ENCODE measurements around the gene SLCO4C1.
A peak's percentile ranks its signal among the peaks of the same experiment; 100 is the strongest.

SLCO4C1 gene, protein sequence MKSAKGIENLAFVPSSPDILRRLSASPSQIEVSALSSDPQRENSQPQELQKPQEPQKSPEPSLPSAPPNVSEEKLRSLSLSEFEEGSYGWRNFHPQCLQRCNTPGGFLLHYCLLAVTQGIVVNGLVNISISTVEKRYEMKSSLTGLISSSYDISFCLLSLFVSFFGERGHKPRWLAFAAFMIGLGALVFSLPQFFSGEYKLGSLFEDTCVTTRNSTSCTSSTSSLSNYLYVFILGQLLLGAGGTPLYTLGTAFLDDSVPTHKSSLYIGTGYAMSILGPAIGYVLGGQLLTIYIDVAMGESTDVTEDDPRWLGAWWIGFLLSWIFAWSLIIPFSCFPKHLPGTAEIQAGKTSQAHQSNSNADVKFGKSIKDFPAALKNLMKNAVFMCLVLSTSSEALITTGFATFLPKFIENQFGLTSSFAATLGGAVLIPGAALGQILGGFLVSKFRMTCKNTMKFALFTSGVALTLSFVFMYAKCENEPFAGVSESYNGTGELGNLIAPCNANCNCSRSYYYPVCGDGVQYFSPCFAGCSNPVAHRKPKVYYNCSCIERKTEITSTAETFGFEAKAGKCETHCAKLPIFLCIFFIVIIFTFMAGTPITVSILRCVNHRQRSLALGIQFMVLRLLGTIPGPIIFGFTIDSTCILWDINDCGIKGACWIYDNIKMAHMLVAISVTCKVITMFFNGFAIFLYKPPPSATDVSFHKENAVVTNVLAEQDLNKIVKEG

DNA sequence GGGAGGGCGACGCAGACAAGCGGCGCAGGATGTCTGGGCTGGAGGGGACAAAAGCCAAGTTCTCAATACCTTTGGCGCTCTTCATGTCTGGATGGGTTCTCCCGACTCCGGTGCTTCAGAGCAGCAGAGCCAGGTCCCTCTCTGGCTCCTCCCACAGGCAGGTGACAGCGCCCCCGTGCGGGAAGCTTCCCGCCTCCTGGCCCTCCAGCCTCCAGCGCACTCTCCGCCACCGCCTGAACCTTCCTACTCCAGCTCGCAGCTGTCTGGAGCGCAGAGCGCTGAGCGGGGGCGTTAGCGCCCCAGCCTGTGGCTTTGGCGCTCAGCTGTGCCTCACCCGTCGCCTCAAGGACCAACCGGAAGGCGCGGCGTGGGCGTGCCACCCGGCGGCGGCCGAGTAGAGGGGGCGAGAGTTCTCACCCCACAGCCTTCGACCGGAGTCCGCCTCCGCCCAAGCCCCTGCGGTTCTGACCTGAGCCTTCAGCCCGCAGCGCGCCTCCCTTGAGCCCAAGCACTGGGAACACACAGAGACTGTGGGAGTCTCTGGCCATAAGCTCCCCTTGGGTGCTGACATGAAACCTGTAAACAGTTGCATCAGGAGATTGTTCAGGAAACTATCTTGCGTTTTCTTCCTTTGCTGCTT is at the start of gene SLCO4C1:
SLCO4C1 (minus strand) TSS at position 107 of the 640 bp plus-strand sequence; CDS start at position 85, 22 bp downstream.
- DNase-seq: peak; percentile 84 to 90 (median 84)

DNA sequence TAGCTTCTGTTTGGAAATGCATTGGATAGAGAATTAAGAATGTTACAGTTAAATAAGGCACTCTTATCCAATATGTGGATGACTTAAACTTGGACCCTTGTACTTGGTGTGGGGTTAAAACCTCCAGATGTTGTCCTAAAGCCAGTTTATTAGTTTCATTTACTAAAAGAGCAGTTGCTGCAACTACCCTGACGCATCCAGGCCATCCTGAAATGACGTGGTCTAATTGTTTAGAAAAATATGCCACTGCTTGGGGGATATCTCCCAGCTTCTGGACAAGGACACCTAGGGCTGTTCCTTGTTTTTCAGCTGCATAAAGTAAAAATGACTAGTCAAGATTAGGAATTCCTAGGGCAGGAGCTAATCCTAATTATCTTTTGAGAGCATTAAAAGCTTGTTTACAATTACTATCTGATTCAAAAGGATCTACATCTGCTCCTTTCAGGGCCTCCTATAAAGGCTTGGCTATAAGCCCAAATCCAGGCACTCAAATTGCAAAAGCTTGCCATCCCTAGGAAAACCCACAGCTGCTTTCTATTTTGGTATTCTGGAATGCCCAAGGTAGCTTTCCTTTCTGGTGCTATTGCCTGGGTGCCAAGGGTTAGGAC is 45.7 kb upstream of the SLCO4C1 start:
- DNase-seq: no peak

DNA sequence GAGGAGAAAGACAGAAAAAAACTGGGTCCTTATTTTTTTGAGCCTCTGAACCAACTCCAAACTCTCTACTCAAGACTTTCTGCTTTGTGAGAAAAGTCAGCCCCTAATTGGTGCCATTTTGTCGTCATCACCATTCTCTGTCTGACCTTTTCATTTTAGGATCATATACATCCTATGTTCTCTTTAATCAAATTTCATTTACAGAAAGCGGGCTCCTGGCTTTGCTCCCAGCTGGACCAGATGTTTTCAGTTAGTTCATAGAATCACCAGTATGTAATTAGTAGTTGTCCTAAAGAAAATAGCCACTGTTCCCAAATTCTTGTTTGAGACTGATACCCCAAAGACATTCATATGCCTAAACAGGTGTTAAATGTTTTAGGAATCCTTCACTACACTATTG is 28.6 kb upstream of the SLCO4C1 start:
- DNase-seq: no peak

DNA sequence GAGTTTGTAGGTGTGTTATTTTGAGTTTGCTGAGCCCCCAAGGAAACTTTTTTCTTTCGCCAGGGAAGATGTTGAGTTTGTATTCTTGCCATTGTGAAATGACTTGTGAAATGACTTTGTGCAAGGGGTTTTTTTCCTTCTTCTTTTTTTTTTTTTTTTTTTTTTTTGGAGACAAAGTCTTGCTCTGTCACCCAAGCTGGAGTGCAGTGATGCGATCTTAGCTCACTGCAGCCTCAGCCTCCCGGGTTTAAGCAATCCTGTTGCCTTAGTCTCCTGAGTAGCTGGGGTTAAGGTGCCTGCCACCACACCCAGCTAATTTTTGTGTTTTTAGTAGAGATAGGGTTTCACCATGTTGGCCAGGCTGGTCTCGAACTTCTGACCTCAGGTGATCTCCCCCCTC is 22.7 kb upstream of the SLCO4C1 start:
- DNase-seq: peak; percentile 34 to 40 (median 40)

DNA sequence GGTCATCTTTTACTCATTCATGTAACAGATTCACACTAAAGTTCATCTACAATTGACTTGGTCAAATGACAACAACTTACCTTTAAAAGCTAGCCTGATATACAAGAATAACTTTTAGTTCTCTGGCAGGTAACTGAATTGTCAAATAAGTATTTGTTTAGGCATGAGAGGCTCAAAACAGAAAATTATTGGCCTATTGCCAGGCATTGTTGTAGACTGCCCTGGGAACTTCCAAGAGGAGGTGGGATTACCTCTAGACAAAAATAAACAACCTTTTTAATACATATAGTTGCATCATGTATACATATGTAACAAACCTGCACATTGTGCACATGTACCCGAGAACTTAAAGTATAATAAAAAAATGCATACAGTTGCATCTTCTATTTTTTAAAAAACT is 18.2 kb upstream of the SLCO4C1 start:
- DNase-seq: no peak

DNA sequence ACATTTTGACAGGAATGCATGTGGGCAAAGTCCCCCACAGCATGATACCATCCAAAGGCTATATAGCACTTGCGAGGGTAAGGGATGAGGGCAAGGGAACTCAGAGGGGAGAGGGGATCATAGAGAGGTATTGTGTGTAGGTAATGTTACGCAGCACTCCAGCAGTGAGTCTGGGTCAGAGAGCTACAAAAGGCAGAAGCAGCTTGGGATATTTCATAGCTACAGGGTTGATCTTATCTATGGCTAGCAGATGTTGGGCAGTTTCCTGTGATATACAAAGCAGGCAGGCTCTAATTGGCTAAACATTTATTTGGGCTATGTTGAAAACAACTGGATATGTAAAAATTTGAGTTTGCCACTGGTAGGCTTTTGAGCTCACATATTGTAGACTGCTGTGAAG is 17.8 kb upstream of the SLCO4C1 start:
- DNase-seq: no peak

DNA sequence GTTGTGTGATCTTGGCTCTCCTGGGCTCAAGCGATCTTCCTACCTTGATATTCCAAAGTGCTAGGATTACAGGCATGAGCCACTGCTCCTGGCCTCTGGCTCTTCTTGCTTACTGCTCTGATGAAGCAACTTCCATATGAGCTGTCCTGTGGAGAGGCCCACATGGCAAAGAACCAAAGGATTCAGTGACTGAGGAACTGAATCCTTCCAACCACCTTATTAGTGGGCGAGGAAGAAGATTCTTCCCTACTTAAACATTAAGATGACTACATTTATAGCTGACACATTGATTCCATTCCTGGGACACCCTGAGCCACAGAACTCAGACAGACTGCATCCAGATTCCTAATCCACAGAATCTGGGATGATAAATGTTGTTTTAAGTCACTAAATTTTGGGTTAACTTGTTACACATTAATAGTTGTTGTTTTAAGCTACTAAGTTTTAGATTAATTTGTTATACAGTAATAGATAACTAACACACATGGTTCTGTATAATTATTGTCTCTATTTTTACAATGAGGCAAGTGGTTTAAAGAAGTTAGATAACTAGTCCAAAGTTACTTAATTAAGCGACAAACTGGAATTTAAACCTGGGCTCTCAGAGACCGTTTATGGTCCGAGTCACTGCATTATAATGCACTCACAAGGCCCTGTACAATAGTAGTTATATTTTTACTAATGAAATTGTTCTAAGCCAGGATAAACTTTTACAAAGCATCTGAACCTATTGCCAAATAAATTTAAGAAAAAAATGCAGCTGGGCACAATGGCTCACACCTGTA is 16.7 kb upstream of the SLCO4C1 start:
- DNase-seq: peak; percentile 47 to 65 (median 49)

DNA sequence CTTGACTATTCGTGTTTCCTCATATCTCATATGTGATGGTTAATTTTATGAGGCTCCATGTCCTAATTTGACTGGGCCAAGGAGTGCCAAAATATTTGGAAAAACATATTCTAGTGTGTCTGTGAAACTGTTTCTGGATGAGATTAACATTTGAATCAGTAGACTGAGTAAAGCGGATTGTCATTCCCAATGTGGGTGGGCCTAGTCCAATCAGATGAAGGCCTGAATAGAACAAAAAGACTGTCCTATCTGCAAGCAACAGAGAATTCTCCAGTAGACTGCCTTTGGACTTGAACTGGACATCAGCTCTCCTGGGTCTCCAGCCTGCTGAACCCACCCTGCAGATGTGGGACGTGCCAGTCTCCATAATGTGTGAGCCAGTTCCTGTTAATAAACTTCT is 13.5 kb upstream of the SLCO4C1 start:
- no peak for DNase-seq

DNA sequence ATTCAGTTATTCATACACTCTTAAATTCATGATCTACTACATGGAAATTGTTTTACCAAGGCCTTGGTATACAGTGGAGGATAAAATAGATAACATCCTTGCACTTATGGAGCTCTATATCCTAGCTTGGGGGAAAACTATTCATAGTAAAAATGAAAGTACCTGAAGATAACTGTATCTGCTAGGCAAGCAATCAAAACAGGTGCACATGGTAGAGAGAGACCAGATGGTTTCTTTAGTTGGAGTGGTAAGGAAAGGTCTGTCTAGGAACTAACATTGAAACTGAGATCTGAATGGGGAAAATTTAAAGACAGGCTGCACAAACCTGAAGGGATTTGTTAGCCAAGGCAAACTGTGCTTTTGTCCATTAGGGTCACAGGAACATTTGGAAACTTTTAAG is 11.1 kb upstream of the SLCO4C1 start:
- DNase-seq: no peak

DNA sequence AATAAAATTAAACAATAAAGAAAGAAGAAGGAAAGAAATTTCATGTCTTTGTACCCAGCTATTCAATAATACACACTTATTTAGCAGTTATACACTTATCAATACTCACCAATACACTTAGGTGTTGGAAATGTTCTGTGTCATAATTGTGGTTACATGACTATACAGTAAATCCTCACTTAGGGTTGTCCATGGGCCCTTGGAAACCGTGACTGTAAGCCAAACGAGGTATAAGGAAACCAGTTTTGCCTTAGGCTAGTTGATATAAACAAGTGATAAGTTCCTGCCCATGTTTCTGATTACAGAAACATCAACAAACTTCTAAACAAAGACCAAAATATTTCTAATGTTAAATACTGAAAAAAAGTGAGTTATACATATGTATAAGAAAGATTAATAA is 10.0 kb upstream of the SLCO4C1 start:
- DNase-seq: no peak

DNA sequence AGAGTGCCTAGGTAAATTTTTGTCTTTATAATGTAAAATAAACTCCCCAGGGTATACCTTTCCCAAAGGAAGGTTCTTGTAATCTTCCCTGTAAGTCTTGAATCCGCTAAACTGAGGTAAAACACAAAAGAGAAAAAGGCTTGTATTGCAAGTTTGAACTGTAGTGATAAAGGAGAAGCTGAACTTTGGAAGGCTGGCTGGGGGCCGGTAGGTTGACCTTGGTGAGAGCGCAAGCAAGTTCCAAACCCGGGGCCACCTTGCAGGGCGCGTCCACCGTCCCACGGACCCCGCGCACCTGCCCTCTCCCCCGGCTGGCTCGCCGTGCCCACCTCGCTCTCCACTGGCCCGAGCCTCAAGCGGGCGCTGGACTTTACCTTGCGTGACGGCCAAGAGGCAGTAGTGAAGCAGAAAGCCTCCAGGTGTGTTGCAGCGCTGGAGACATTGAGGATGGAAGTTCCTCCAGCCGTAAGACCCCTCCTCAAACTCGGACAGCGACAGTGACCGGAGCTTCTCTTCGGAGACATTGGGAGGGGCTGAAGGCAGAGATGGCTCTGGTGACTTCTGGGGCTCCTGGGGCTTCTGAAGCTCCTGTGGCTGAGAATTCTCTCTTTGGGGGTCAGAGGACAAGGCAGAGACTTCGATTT is 428 bp downstream of the SLCO4C1 start:
- DNase-seq: no peak

DNA sequence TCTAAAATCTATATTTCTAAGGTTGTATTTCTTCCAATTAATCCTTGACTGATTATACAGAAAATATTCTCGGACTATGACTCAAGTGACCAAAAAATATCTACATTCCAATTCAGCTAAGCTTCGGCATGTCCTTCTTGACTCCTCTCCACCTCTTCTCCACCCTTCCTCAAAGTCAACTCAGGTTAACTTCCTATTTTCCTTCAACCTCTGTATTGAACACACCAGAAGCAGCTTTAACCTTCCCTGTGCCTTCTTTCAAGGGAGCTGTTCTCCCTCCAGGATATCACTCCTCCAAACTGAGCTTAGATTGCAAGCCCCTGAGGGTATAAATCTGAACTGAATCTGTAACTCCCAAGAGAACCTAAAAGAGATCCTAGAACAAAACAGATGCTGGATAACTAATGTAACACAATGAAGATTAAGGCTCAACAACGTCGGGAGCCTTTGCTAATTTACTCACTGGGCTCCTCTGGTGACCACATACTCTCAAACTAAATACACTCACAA is 1.1 kb downstream of the SLCO4C1 start:
- no peak for DNase-seq

DNA sequence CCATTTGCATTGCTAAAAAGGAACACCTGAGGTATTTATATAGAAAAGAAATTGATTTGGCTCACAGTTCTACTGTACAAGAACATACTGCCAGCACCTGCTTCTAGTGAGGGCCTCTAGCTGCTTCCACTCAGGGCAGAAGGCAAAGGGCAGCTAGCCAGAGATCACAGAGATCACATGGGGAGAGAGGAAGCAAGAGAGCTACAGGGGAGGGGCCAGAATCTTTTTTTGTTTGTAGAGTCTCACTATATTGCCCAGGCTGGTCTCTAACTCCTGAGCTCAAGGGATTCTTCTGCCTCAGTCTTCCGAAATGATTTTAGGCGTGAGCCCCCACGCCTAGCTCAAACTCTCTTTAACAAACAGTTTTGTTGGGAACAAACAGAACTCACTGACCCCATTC is 6.1 kb downstream of the SLCO4C1 start:
- no peak for DNase-seq

DNA sequence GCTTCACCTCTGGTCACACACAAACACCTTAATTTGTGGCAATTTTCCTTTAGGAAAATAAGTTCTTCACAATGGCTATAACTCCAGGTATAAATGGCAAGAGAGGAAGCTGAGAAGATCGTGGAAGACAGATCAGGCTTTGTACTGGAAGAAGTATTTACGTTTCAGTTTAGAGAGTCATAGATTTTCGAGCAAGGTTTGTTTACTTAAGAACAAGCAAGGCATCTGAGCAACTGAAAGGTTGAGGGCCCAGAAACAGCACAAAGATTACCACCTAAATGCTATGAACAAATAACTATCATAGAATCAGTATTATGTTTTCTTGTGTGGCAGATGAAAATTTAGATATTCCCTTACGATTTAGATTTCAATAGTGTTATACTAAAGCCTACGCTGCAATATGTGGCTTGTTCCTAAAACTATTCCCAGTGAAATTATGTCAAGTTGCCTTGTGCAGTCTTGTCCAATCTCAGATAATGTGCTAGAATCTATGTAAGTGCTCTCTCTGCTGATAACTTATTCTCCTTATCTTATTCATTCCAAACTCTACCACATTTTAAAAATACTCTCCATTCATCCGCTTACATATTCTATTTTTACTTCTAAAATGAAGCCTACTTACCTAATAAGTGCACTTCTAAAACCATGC is 6.7 kb downstream of the SLCO4C1 start:
- no peak for DNase-seq

DNA sequence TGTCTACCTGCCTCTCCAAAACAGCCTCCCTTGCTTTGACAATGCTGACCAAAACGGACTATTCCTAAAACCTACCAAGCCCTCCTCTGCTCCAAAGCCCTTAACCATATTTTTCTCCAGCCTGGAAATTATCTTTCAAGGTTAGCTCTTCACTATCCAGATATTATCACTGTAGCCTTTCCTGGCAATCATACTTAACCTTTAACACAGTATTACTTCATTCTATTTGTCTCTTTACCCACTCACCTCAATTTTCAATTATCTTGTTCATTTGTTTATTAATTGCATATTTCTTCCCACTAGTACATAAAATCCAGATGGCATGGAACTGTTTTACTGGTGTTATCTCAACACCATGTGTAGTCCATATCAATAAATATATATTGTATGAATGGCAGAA is 7.5 kb downstream of the SLCO4C1 start:
- no peak for DNase-seq

DNA sequence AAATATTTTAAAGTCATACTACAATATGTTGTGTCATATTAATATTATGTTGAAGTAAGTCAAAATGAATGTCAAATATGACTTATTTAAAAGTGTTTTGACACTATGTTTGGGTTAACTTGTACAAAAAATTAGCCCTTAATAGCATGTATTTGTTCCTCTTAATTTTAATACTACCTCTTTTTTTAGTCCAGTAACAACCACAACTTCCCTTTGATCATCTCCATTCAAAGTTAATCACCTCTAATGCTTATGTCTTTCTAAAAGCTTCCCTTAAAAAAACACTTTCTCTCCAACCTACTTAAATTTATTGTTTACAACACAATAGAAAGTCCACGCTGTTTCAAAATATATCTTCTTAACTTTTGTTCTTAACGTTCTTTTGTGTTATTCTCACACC is 9.6 kb downstream of the SLCO4C1 start:
- peak in 2 of 3 donors; percentile 65 to 67 for DNase-seq

DNA sequence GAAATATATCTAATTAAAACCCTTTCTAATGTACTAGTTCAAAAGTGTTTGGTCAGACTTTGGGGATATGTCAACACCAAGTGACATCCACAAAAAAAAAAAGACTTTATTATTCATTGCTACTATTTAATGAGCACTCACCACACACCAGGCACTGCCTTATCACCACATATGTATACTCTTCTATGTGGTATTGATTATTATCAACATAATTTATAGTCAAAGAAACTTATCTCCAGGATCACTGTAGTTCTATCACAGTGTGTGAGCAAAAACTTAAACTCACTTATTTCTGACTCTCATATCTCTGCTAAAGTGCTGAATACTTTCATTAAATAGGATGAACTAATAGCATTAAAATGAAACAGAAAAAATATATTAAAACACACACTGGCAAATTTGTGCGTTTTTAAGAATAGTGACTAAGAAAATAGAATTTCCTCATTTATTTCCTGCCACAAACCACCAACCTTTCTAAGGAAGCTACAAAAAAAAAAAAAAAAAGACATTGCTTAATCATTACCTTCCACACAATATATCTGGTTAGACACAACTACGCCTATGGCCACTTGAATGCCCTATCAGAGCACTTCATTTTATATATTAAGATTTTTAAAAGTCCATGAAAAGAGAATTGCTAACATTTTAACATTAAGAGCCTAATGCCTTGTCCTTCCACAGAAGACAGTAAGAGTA is 12.8 kb downstream of the SLCO4C1 start:
- peak; percentile 20 to 79 (median 75) for DNase-seq

DNA sequence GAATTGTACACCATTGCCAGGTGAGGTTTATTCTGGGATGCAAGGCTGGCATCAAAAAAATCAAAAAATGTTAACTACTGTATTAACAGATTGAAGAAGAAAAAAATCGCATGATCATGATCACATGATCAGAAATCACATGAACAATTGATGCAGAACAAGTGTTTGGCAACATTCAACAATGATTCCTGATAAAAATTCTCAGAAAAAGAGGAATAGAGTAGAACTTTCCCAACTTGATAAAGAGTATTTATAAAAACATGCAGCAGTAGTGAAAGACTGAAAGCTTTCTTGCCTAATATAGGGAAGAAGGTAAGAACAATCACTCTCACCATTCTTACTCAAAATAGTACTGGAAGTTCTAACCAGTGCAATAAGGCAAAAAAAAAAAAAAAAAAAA is 16.4 kb downstream of the SLCO4C1 start:
- peak in 2 of 3 donors; percentile 33 to 42 for DNase-seq

DNA sequence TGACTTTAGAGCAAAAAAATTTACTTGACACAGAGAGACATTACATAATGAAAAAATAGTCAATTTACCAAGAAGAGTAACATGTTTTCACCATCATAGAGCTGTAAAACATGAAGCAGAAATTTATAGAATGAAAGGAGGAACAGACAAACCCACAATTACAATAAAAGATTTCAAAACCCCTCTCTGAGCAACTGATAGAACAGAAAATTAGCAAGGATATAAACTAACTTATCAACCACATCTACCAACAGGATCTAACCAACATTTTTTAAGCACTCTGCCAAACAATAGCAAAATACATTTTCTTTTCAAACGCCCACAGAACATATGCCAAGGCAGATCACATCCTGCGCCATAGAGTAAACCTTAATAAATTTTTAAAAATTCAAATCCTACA is 17.9 kb downstream of the SLCO4C1 start:
- DNase-seq: no peak

DNA sequence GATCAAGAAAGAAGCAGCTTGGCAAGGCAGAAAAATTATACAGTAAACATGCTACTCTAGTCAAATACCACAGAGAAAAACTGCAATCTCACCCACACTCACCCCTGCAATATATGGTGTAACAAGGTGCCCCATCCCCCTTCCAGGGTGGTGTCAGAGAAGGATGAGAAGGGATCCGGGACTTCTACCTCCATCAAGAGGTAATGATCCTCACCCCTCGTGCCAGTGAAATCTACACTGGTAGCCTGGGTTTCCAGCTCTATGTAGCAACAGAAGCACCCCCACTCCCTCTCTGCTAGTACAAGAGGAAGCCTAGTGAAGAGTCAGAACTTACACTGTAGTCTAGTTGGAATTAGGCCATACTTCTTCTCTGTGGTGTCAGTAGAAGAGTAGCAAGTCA is 18.9 kb downstream of the SLCO4C1 start:
- DNase-seq: peak; percentile 33 to 50 (median 46)

DNA sequence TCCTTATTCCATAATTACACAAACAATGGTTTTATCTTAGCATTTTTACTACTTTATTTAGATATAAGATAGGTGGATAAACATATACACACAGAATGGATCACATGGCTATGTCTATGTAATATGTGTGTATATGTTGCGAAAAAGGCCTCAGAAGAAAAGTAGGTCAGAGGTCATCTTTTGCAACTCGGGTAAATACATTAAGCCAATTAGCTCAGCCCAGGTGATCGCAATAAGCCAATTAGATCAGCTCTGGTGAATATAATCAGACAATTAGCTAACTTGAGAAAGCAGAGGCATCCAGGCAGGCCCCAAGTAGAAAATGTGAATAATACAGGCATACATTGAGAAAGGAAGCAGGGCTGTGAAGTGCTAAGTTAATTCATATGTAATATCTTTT is 24.3 kb downstream of the SLCO4C1 start:
- DNase-seq: no peak
